GM21360 (cell line): ENCODE data around the gene MAGEB3.
"Not testable (repeated sequence)": the region's sequence is repeated elsewhere in the genome, so short reads cannot be mapped to it uniquely, and the experiment has no call there.

Experiments used
- ATAC-seq: cut with Tn5 transposase; IDR thresholded peaks from one replicate; pipeline ENCODE4 v1.9.1; 2021; ENCODE audit warnings: mild to moderate bottlenecking, moderate library complexity; ENCODE audit not compliant: unreplicated experiment

The MAGEB3 gene, protein sequence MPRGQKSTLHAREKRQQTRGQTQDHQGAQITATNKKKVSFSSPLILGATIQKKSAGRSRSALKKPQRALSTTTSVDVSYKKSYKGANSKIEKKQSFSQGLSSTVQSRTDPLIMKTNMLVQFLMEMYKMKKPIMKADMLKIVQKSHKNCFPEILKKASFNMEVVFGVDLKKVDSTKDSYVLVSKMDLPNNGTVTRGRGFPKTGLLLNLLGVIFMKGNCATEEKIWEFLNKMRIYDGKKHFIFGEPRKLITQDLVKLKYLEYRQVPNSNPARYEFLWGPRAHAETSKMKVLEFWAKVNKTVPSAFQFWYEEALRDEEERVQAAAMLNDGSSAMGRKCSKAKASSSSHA

DNA sequence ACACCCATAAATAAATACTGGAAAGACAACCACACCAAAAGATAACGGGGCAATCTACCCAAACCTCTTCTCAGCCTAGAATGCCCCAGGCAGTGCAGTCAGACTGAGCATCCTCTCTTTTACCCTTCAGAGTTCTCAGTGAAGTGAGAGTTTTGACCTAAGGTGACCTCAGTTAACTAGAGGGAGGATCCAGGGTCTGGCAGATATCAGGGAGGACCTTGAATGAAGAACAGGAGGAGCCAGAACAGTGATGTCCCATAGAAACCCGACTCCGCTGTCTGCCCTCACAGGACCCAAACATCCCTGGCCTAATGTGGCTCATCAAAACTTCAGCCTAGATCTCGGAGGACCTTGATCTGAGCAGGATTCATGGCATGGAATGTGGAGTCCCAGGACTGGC is at the start of gene MAGEB3:
MAGEB3 (plus strand) TSS at position 263 of the 400 bp plus-strand sequence. CDS start 5,268 bp downstream, outside the sequence.
- ATAC-seq, result no peak

DNA sequence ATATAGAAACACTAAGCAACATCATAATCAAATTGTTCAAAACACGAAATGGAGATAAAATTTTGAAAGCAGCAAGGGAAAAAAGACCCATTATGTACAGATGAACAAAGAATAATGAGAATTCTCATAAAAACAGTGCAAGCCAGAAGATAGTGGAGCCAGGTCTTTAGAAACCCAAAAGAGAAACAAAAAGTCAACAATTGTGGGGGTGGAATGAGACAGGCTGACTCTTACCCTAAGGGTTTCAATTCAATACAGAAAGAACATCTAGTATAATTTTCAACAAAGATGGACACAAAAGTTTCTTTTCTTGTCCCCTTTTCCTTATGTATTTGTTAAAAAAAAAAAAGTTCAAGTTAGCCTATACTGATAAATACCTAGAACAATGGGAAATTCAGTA is 49.1 kb upstream of the MAGEB3 start:
- ATAC-seq, result peak; percentile 59

DNA sequence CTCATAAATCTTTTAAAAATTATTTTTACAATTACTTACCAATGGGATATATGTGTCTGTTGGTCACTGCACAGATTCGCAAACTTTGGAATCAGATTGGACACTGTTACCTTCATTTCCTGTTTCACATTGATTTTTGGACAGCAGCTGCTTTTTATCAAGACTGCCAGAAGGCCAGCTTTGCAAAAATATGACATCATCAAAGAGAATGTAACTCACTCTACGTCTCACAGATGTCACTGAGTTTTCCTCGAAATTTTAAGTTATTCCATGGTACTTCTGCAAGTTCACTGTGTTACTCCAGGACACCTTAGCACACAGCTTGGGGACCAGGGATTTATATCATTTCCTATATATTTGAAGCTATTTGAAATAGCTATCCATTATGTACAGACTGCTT is 46.9 kb upstream of the MAGEB3 start:
- ATAC-seq, result no peak

DNA sequence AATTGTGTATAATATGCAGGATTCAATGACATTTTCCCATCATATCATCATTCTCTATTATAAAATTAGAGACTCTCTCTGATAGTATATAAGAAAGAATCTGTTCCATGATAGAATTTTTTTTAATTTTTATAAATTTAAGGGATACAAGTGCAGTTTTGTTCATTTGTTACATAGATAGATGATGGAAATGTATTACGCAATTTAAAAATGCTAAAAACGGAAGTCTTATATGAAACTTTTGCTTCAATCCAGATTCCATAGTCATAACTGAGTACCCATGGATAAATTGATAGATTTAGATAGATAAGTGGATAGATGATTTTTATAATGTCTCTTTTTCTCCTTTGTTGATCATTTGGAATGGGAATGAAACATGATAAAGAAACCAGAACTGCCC is 40.0 kb upstream of the MAGEB3 start:
- ATAC-seq, result no peak

DNA sequence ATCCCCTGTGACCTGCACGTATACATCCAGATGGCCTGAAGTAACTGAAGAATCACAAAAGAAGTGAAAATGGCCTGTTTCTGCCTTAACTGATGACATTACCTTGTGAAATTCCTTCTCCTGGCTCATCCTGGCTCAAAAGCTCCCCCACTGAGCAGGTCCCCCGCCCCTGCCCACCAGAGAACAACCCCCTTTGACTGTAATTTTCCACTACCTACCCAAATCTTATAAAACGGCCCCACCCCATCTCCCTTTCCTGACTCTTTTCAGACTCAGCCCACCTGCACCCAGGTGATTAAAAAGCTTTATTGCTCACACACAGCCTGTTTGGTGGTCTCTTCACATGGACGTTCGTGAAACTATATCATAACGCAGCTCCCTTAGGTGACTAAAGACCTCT is 36.5 kb upstream of the MAGEB3 start:
- ATAC-seq, result not testable (repeated sequence)

DNA sequence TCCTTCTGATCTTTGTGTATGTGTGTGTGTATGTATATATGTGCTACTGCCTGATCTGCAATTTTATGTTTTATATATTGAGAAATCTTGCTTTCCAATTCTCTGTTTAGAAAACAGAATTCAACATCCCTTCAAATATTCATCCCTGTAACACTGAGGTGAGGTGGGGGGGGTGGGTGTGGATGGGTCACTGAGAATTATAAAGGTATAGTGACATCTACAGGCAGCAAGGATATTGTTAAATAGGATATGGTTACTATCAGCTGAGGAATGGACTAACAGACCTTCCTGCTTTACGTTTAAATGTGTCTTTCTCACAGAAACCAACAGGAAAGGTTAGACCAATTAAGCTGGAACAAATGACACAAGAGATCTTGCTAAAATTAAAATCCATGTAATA is 34.1 kb upstream of the MAGEB3 start:
- ATAC-seq, result no peak

DNA sequence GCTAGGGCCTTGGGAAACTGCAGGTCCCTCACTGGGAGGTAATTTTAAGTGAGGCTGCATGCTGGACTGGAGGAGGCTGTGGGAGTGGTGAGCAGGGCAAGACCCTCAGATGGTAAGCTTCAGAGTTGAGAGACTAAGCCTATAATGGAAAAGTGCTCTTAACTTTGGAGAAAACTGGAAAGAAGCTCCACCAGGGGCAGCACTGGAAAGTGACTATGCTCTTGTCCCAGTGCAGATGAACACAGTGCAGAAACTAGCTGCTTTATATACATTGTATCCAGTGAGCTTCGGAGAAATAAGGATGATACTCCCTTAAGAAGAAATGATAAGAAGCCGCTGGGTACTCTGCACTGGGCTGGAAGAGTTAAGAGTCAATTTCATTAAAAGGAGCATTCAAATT is 18.3 kb upstream of the MAGEB3 start:
- ATAC-seq, result no peak

DNA sequence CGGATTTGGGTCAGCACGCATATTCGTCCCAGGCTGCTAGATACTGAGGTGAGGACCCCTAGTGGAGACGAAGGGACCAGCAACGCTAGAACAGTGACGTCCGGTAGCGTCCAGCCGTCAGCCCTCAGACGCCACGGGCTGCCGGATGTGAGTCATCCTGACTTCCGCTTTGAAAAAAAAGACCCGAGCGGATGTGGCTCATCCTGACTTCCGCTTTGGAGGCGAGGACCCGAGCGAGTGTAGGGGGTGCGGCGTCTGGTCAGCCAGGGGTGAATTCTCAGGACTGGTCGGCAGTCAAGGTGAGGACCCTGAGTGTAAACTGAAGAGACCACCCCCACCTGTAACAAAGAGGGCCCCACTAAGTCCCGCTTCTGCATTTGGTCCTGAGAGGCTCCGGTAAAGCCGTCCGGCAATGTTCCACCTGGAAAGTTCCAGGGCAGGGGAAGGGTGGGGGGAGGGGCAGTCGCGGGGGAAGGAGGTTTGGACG is 15.1 kb upstream of the MAGEB3 start, which contains the start of gene MAGEB2:
MAGEB2 (plus strand) TSS at position 207 of the 487 bp plus-strand sequence. CDS start 3,018 bp downstream, outside the sequence.
- ATAC-seq, result no peak

DNA sequence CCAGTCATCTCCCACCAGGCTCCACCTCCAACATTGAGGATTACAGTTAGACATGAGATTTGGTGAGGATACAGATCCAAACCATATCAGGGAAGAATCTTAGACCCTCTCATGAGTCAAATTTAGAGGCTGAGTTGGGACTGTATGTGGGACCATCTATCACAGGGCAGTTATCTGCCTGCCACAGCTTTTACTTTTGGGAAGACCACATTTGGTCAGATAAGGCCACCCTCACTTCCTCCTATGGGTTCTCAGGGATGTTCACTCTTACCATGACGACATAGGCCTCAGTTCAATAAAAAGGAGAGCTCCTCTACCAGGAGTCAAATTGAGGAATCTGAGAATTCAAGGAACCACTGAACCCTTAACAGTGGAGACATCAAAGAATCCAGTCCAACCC is 13.0 kb upstream of the MAGEB3 start:
- ATAC-seq, result no peak

DNA sequence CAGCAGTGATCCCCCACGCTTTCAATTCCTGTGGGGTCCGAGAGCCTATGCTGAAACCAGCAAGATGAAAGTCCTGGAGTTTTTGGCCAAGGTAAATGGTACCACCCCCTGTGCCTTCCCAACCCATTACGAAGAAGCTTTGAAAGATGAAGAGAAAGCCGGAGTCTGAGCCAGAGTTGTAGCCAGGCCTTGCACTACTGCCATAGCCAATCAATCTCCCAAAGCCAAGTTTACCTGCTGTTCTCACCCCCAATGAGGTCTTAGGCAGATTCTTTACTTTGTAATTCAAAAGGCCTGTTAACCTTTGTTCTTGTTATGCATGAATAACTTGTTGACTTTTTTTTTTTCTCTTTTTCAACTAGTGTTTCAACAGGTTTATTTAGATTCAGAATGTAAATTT is 11.1 kb upstream of the MAGEB3 start:
- ATAC-seq, result no peak

DNA sequence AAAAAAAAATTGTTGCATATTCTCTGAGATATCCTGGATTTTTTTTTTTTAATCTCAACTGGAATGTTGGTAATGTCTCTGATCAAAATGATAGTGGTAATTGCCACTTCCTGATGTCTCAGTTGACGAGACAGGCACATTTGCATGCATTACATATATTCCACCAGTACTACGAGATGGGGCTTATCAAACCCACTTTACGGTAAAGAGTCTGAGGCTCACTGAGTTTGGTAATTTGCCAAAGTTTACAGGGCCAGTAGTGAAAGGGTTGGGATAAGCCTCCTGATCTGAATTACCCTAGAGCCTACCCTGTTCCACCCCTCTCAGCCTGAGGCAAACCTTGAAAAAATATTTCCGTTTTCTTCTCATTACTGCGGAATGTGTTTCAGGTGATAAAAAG is 9.8 kb upstream of the MAGEB3 start:
- no peak for ATAC-seq

DNA sequence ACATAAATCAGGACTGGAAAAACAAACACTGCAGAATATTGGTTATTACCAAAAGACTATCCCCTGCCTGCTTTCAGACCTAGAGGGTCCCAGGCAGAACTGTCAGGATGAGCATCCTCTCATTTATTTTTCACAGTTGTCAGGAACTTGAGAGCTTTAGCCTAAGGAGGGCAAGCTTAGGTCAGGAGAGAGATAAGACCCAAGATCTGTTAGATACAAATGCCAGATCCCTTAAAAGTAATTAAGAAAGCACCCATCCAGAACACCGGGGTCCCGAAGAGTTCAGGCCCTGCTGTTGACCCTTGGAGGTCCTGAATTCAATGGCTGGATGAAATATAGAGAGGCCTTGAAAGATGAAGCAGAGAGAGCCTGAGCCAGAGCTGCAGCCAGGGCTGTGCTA is 5.9 kb upstream of the MAGEB3 start:
- ATAC-seq, result no peak

DNA sequence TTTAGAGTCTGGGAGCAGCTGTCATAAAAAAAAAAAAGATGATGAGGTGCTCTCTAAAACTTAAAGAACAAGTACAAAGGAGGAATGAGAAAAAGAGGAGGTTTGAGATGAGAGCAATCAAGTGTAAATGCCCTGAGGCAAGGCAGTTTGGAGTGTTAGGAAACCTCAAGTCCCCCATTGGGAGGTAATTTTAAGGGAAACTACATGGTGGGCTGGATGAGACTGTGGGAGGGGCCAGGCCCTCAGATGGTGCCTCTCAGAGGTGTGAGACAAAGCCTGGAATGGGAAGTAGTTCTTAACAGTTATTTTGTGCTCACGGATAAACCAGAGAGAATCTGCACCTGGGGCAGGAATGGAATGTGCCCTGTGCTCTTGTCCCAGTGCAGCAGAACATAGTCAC is 1.9 kb upstream of the MAGEB3 start:
- ATAC-seq, result no peak

DNA sequence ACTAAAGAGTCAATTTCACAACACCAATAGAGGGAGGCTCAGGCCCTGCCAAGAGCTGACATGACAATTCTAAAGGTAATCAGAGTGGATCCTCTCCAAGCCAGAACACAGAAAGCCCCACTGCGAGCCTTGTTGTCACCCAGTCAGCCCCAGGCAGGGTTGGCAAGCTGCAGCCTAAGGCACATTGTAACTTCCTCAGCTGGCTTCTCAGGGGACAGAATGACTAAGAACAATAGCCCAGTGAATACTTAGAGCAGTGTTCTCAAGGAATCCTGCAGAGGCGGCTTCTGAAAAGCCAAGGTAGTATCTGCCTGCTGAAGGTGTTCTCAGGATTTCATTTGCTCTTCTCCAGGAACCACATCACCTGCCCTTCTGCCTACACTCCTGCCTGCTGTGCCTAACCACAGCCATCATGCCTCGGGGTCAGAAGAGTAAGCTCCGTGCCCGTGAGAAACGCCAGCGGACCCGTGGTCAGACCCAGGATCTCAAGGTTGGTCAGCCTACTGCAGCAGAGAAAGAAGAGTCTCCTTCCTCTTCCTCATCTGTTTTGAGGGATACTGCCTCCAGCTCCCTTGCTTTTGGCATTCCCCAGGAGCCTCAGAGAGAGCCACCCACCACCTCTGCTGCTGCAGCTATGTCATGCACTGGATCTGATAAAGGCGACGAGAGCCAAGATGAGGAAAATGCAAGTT is 11.4 kb downstream of the MAGEB3 start, which contains the start of gene MAGEB4:
MAGEB4 (plus strand) TSS at position 277 of the 692 bp plus-strand sequence; CDS start at position 413, 136 bp downstream.
- no peak for ATAC-seq

DNA sequence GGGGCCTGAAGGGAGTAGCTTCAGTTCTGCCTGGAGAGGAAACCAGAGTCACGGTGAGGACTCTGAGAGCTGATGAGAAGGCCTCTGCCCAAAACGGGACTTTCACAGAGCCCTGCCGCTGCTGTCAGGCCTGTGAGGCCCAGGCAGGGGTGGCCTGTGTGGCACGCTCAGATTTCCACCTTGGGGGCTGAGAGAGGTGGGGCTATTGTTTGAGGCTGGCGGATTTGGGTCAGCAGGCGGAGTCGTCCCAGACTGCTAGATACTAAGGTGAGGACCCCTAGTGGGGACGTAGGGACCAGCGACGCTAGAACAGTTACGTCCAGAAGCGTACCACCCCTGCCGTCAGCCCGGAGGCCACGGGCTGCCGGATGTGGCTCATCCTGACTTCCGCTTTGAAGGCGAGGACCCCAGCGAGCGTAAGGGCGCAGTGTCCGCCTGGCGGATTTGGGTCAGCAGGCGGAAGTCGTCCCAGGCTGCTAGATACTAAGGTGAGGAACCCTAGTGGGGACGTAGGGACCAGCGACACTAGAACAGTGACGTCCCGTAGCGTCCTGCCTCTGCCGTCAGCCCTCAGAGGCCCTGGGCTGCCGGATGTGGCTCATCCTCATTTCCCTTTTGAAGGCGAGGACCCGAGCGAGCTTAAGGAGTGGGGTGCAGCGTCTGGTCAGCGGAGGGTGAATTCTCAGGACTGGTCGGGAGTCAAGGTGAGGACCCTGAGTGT is 16.5 kb downstream of the MAGEB3 start, which contains the start of gene MAGEB1:
MAGEB1 (plus strand) TSS at position 378 of the 721 bp plus-strand sequence. CDS start 3,348 bp downstream, outside the sequence.
- ATAC-seq, result no peak

DNA sequence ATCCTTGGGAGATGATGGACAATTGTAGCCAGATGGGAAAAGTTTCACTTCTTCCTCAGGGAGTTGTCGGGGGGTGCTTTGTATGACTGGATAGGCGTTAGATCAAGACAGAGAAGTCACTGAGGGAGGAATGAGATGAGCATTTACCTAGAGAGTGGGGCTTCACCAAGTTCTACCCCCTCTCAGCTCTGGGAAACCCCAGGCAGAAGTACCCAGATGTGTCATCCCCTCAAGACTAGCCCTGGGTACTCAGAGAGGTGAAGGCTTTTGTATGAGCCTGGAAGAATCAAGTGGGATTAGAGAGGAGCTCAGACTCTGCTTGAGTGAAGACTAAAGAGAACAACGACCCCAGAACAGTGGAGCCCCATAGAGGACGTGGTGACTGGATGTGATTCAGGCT is 18.4 kb downstream of the MAGEB3 start:
- ATAC-seq, result peak; percentile 79

DNA sequence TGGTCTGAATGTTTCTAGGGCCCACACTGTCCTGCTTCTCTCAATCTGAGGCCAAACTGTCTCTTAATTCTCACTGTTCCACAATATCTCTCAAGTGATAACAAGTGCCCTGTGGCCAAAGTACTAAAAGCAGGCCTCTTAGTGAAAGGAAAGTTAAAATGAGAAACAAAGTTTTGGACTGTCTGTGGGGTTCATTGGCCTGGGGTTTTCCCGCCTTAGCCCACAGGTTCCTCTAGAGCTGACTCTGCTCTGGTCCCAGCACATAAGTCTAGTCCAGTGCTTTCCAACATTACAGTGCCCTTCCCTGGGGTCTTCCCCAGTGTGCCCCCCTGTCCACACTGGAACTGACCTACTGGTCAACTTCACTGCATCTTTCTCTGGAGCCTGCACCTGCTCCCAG is 22.8 kb downstream of the MAGEB3 start:
- peak; percentile 45 for ATAC-seq

DNA sequence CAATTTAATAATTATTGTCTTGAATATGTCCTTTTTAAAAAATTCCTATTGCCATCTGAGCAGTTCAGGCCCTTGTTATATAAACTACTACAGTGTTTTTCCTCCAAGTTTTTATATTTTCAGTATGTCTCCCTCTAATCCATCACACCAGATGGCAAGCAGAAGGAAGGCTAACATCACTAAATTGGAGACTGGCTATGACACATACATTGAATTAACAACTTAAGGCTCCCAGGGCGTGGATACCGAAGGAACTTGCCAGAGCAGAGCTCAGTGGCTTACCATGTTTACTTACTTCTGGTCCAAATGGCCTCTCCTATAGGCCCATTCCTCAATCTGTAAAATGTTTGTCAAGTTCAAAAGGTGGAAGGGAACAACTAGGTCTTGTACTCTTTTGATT is 29.5 kb downstream of the MAGEB3 start:
- ATAC-seq, result no peak

DNA sequence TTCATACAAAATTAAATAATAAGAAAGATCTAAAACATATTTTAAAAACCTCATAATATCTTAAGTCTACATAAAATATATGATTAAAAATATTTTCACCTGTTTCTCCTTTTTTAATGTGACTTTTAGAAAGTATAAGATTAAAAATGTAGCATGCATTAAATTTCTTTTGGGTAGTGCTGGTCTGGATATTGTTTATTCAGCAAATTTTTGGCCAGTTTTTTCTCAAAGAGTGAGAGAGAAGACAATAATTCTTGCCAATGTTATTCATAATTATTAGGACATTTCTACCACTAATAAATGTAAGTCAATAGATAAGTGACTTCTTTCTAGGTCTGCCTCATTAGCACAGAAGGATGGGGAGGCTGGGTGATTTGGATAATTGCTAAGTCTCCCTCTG is 30.6 kb downstream of the MAGEB3 start:
- no peak for ATAC-seq

DNA sequence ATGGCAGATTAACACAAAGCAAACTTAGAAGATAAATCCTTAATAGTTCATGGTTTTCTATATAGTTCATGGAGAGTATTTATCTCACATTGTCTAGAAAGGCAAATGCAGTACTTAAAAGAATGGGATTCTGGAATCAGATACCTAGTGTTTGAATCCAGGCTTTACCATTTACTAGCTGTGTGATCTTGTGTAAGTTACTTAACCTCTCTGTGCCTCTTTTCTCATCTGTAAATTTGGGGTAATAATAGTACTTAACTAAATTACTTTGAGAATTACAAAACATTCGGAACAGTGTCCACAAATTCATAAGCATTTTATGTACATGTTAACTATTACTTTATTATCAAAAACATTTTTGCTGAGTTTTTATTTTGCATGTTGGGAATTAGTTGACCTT is 32.3 kb downstream of the MAGEB3 start:
- ATAC-seq, result no peak

DNA sequence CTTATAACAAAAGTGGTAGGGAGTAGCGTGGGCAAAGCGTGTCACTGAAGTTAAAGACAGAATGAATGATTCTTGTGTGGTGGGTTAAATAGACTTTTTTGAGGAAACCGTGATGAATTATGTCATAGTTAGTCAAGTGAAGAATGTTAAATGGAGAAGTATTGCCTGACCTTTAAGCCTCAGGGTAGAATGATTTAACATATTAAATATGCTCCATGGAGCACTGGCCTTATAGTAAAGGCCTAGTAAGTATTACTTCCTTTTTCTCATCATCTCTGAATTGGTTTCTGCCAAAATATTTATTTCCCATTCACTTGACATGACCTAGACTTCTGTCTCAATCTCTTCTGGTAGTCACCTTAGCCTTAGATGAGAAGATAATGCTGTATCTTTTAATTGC is 40.2 kb downstream of the MAGEB3 start:
- ATAC-seq, result no peak
